ENCODE data around the gene TRABD. TPM values are rescaled to one million over a fixed set of nuclear protein-coding genes. Genes with fewer than 3 reads are reported as not detected.

Gene TRABD
- polyA plus RNA-seq, 1 of the 3 experiments (the other 2 are of a cell fraction): 50.6 TPM

DNA sequence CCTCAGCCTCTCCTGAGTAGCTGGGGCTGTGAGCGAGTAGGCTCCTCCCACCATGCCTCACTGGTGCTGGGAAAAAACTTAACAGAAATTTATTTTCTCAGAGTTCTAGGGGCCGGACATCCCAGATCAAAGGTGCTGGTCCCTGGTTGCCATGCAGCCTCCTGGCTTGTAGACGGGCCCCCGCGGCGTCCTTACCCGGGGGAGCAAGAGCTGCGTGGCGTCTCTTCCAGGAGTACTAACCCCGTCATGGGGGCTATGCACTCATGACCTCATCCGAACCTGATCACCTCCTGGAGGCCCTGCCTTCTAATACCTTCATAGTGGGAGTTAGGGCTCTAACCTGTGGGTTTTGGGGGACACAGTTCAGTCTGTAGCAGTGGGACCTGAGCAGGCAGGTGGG, 2.6 kb downstream of the TRABD start:
- no peak overlapping the region for H3K4me3 ChIP-seq (ENCODE audit: low read depth in 2 of 2, low read length in 1 of 2)
- H3K9me3 ChIP-seq: no peaks in the 10 kb centered on the region
- CTCF ChIA-PET: no interaction called here
- H3F3A ChIP-seq (replicated peaks; ENCODE audit: insufficient read depth): no peaks in the 10 kb centered on the region
- H4K20me1 ChIP-seq (ENCODE audit: insufficient read depth): 0 out of 2 replicates have a peak, but pooled peaks cover 23% of the 10 kb centered on the region
- POLR2A ChIA-PET: no interaction called here
- DNase-seq: no peak
- no peaks in the 10 kb centered on the region for H3K27me3 ChIP-seq (ENCODE audit: insufficient read depth)
- TF ChIP-seq POLR2AphosphoS5 (IDR thresholded peaks at IDR 0.05; ENCODE audit: low read depth, low read length) (no peak), FOXJ3 (CRISPR knock-in tag; IDR thresholded peaks at IDR 0.05) (no peak), SMC3 (IDR thresholded peaks at IDR 0.05; ENCODE audit: low read depth, low read length) (no peak), TCF12 (IDR thresholded peaks at IDR 0.05) (no peak), RCOR1 (IDR thresholded peaks at IDR 0.05; ENCODE audit: low read length) (no peak), RFX5 (IDR thresholded peaks at IDR 0.05; ENCODE audit: low read length) (no peak), FOSL2 (IDR thresholded peaks at IDR 0.05; ENCODE audit: borderline replicate concordance, low read depth) (no peak), TEAD4 (IDR thresholded peaks at IDR 0.05; ENCODE audit: borderline replicate concordance, insufficient read depth) (no peak), RAD21 (IDR thresholded peaks at IDR 0.05; ENCODE audit: low read length) (no peak), EZH2phosphoT487 (IDR thresholded peaks at IDR 0.05; ENCODE audit: borderline replicate concordance, low read depth) (no peak), GABPA (IDR thresholded peaks at IDR 0.05; ENCODE audit: low read depth) (no peak), JUND (IDR thresholded peaks at IDR 0.05) (no peak)
- TF ChIP-seq, protein P1, sequence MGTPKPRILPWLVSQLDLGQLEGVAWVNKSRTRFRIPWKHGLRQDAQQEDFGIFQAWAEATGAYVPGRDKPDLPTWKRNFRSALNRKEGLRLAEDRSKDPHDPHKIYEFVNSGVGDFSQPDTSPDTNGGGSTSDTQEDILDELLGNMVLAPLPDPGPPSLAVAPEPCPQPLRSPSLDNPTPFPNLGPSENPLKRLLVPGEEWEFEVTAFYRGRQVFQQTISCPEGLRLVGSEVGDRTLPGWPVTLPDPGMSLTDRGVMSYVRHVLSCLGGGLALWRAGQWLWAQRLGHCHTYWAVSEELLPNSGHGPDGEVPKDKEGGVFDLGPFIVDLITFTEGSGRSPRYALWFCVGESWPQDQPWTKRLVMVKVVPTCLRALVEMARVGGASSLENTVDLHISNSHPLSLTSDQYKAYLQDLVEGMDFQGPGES (IDR thresholded peaks at IDR 0.05; ENCODE audit: low read depth, low read length): no peak
- TF ChIP-seq, protein P2, sequence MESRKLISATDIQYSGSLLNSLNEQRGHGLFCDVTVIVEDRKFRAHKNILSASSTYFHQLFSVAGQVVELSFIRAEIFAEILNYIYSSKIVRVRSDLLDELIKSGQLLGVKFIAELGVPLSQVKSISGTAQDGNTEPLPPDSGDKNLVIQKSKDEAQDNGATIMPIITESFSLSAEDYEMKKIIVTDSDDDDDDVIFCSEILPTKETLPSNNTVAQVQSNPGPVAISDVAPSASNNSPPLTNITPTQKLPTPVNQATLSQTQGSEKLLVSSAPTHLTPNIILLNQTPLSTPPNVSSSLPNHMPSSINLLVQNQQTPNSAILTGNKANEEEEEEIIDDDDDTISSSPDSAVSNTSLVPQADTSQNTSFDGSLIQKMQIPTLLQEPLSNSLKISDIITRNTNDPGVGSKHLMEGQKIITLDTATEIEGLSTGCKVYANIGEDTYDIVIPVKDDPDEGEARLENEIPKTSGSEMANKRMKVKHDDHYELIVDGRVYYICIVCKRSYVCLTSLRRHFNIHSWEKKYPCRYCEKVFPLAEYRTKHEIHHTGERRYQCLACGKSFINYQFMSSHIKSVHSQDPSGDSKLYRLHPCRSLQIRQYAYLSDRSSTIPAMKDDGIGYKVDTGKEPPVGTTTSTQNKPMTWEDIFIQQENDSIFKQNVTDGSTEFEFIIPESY (IDR thresholded peaks at IDR 0.05; ENCODE audit: borderline replicate concordance, low read depth): no peak
- TF ChIP-seq, protein P3, sequence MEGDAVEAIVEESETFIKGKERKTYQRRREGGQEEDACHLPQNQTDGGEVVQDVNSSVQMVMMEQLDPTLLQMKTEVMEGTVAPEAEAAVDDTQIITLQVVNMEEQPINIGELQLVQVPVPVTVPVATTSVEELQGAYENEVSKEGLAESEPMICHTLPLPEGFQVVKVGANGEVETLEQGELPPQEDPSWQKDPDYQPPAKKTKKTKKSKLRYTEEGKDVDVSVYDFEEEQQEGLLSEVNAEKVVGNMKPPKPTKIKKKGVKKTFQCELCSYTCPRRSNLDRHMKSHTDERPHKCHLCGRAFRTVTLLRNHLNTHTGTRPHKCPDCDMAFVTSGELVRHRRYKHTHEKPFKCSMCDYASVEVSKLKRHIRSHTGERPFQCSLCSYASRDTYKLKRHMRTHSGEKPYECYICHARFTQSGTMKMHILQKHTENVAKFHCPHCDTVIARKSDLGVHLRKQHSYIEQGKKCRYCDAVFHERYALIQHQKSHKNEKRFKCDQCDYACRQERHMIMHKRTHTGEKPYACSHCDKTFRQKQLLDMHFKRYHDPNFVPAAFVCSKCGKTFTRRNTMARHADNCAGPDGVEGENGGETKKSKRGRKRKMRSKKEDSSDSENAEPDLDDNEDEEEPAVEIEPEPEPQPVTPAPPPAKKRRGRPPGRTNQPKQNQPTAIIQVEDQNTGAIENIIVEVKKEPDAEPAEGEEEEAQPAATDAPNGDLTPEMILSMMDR (IDR thresholded peaks at IDR 0.05): no peak
- TF ChIP-seq, protein P4, sequence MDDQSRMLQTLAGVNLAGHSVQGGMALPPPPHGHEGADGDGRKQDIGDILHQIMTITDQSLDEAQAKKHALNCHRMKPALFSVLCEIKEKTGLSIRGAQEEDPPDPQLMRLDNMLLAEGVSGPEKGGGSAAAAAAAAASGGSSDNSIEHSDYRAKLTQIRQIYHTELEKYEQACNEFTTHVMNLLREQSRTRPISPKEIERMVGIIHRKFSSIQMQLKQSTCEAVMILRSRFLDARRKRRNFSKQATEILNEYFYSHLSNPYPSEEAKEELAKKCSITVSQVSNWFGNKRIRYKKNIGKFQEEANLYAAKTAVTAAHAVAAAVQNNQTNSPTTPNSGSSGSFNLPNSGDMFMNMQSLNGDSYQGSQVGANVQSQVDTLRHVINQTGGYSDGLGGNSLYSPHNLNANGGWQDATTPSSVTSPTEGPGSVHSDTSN (IDR thresholded peaks at IDR 0.05): no peak
- H3K79me2 ChIP-seq (ENCODE audit: insufficient read depth): peaks cover 67% of the 10 kb centered on the region
- no peak overlapping the region for H2AFZ ChIP-seq (ENCODE audit: low read depth)
- peaks cover 0 to 12% of the 10 kb centered on the region in 2 experiments for H3K36me3 ChIP-seq (replicated peaks in 1 of 2; ENCODE audit: control insufficient read depth in 1 of 2, insufficient read depth in 2 of 2, low read length in 1 of 2)
- H3K9me2 ChIP-seq: no peaks in the 10 kb centered on the region
- WGBS (ENCODE audit: low lambda C conversion rate): 98% methylated on average over 10 of the region's 11 CpGs
- H3K27ac ChIP-seq (ENCODE audit: low read depth in 2 of 2, low read length in 1 of 2): no peak overlapping the region; a peak in 1 of 4 replicates
- no peak overlapping the region for H3K9ac ChIP-seq
- no peak overlapping the region for H3K4me2 ChIP-seq
- H3K4me1 ChIP-seq (ENCODE audit: control insufficient read depth in 1 of 2, insufficient read depth in 2 of 2, low read depth in 1 of 2, low read length in 1 of 2): peaks cover 4 to 56% of the 10 kb centered on the region in 2 experiments; a peak in 2 of 4 replicates

Data from SK-N-SH (cell line).